HEK293 (cell line): ENCODE data around the gene ODF2.

Experiments
- CTCF ChIA-PET: fragments of 350-600 bp; formaldehyde crosslinking; extraction: SDS; loops from one replicate; lab custom pipeline; 2021; ENCODE audit warnings: antibody characterized with exemption; lab: Yijun Ruan, JAX
- POLR2A ChIA-PET: fragments of 300-600 bp; formaldehyde crosslinking; extraction: SDS; loops from one replicate; lab custom pipeline; 2020; ENCODE audit warnings: antibody characterized with exemption, inconsistent platforms; lab: Yijun Ruan, JAX
- H3K27ac ChIP-seq: fragments of 200-500 bp; sonication (Bioruptor generic); 2 replicates; pipeline ENCODE4 v1.5.1; 2014; ENCODE audit warnings: low read depth, low read length, control low read depth, inconsistent platforms; ENCODE audit errors: extremely low read depth
- H3K36me3 ChIP-seq, 2 experiments: fragments of 200-500 bp in 1 of 2; sonication (Bioruptor generic) in 1 of 2; 1 replicate in 1 of 2; 2 replicates in 1 of 2; pipeline ENCODE4 v1.5.1; 2014 to 2017; ENCODE audit warnings: inconsistent platforms in 2 of 2, low read length in 2 of 2; ENCODE audit not compliant: control insufficient read depth in 2 of 2, insufficient read depth in 1 of 2
- H3K4me1 ChIP-seq: fragments of 200-500 bp; sonication (Bioruptor generic); 2 replicates; pipeline ENCODE4 v1.5.1; 2014; ENCODE audit warnings: mild to moderate bottlenecking, low read length, inconsistent platforms; ENCODE audit not compliant: control insufficient read depth, insufficient read depth
- H3K4me3 ChIP-seq: 2 replicates; pipeline ENCODE4 v1.5.1; 2011; ENCODE audit warnings: low read depth, mild to moderate bottlenecking, control low read depth, low read length, moderate library complexity
- H3K9me3 ChIP-seq: fragments of 200-500 bp; sonication (Bioruptor generic); 2 replicates; pipeline ENCODE4 v1.5.1; 2014; ENCODE audit warnings: low read depth, low read length, inconsistent platforms; ENCODE audit not compliant: control insufficient read depth, insufficient read depth
- EGR2 ChIP-seq: fragments of 450-650 bp; formaldehyde crosslinking; IDR thresholded peaks from 2 replicates; pipeline ENCODE4 v1.5.1; 2016; ENCODE audit warnings: low read depth, missing biosample characterization, missing genetic modification characterization
- ELK4 ChIP-seq: IDR thresholded peaks from 2 replicates; pipeline ENCODE4 v1.6.1; 2011; ENCODE audit warnings: mild to moderate bottlenecking, low read depth, low read length, borderline replicate concordance
- GLI2 ChIP-seq: fragments of 450-650 bp; formaldehyde crosslinking; IDR thresholded peaks from 2 replicates; pipeline ENCODE4; 2017; ENCODE audit warnings: missing biosample characterization, missing genetic modification characterization, low read depth, borderline replicate concordance
- KLF1 ChIP-seq: fragments of 450-650 bp; formaldehyde crosslinking; IDR thresholded peaks from 2 replicates; pipeline ENCODE4 v1.5.1; 2016; ENCODE audit warnings: missing biosample characterization, missing genetic modification characterization
- KLF10 ChIP-seq: fragments of 450-650 bp; IDR thresholded peaks from 2 replicates; pipeline ENCODE4 v1.5.1; 2018; ENCODE audit warnings: missing biosample characterization, mild to moderate bottlenecking, missing genetic modification characterization
- KLF16 ChIP-seq: fragments of 450-650 bp; formaldehyde crosslinking; IDR thresholded peaks from 2 replicates; pipeline ENCODE4 v1.5.1; 2017; ENCODE audit warnings: missing biosample characterization, missing genetic modification characterization
- KLF7 ChIP-seq: fragments of 450-650 bp; formaldehyde crosslinking; IDR thresholded peaks from 2 replicates; pipeline ENCODE4 v1.5.1; 2016; ENCODE audit warnings: missing biosample characterization, missing genetic modification characterization, borderline replicate concordance
- KLF8 ChIP-seq: fragments of 450-650 bp; formaldehyde crosslinking; IDR thresholded peaks from 2 replicates; pipeline ENCODE4 v1.5.1; 2016; ENCODE audit warnings: missing biosample characterization, missing genetic modification characterization
- KLF9 ChIP-seq: fragments of 450-650 bp; formaldehyde crosslinking; IDR thresholded peaks from 2 replicates; pipeline ENCODE4 v1.5.1; 2016; ENCODE audit warnings: missing biosample characterization, missing genetic modification characterization, low read depth
- PRDM2 ChIP-seq: fragments of 450-650 bp; formaldehyde crosslinking; IDR thresholded peaks from 2 replicates; pipeline ENCODE4 v1.5.1; 2016; ENCODE audit warnings: missing biosample characterization, missing genetic modification characterization, borderline replicate concordance
- SCRT1 ChIP-seq: fragments of 450-650 bp; formaldehyde crosslinking; IDR thresholded peaks from 2 replicates; pipeline ENCODE4 v1.5.1; 2016; ENCODE audit warnings: missing biosample characterization, missing genetic modification characterization, borderline replicate concordance
- YY1 ChIP-seq: fragments of 450-650 bp; formaldehyde crosslinking; IDR thresholded peaks from 2 replicates; pipeline ENCODE4 v1.5.1; 2018; ENCODE audit warnings: missing biosample characterization, missing genetic modification characterization
- ZBTB26 ChIP-seq: fragments of 450-650 bp; formaldehyde crosslinking; optimal IDR thresholded peaks from 2 replicates; pipeline ENCODE3; 2016; ENCODE audit warnings: missing biosample characterization, mild to moderate bottlenecking, missing genetic modification characterization
- ZNF174 ChIP-seq: fragments of 450-650 bp; formaldehyde crosslinking; IDR thresholded peaks from 2 replicates; pipeline ENCODE4 v1.5.0; 2017; ENCODE audit warnings: missing biosample characterization, mild to moderate bottlenecking, missing genetic modification characterization
- ZNF223 ChIP-seq: fragments of 450-650 bp; formaldehyde crosslinking; IDR thresholded peaks from 2 replicates; pipeline ENCODE4 v1.5.1; 2016; ENCODE audit warnings: missing biosample characterization, missing genetic modification characterization
- ZNF248 ChIP-seq: fragments of 450-650 bp; formaldehyde crosslinking; IDR thresholded peaks from 2 replicates; pipeline ENCODE4 v1.5.1; 2017; ENCODE audit warnings: missing biosample characterization, missing genetic modification characterization
- ZNF366 ChIP-seq: fragments of 450-650 bp; formaldehyde crosslinking; conservative IDR thresholded peaks from 2 replicates; pipeline ENCODE4 v1.5.1; 2016; ENCODE audit warnings: missing biosample characterization, missing genetic modification characterization
- ZNF404 ChIP-seq: fragments of 450-650 bp; formaldehyde crosslinking; IDR thresholded peaks from 2 replicates; pipeline ENCODE4 v1.5.1; 2017; ENCODE audit warnings: missing biosample characterization, missing genetic modification characterization
- ZNF501 ChIP-seq: fragments of 450-650 bp; formaldehyde crosslinking; IDR thresholded peaks from 2 replicates; pipeline ENCODE4 v1.5.1; 2016; ENCODE audit warnings: missing biosample characterization, missing genetic modification characterization
- ZNF530 ChIP-seq: fragments of 450-650 bp; formaldehyde crosslinking; IDR thresholded peaks from 2 replicates; pipeline ENCODE4 v1.5.1; 2016; ENCODE audit warnings: low read depth, missing biosample characterization, missing genetic modification characterization
- ZNF629 ChIP-seq: fragments of 450-650 bp; formaldehyde crosslinking; IDR thresholded peaks from 2 replicates; pipeline ENCODE4 v1.5.1; 2017; ENCODE audit warnings: missing biosample characterization, missing genetic modification characterization
- ZNF707 ChIP-seq: fragments of 450-650 bp; formaldehyde crosslinking; IDR thresholded peaks from 2 replicates; pipeline ENCODE4 v1.5.1; 2016; ENCODE audit warnings: missing biosample characterization, missing genetic modification characterization
- ZXDB ChIP-seq: fragments of 450-650 bp; formaldehyde crosslinking; IDR thresholded peaks from 2 replicates; pipeline ENCODE4 v1.5.1; 2016; ENCODE audit warnings: missing biosample characterization, missing genetic modification characterization
- TF ChIP-seq, protein P1 (sequence below): fragments of 450-650 bp; formaldehyde crosslinking; IDR thresholded peaks from 2 replicates; pipeline ENCODE4 v1.5.1; 2016; ENCODE audit warnings: missing biosample characterization, missing genetic modification characterization

ODF2 gene

GRCh38 chr9:128455849-128456612 is at the start of gene ODF2:
TSS of gene ODF2 (plus strand) at chr9:128456006. CDS start at chr9:128456092, 86 bp downstream.
- Histone ChIP-seq H3K4me3 (peak within 1 kb of the TSS; percentile 57), H3K9me3 (no peaks in the 10 kb centered on the region), H3K4me1 (peaks cover 2% of the 10 kb centered on the region; the same call in 1 of the 2 replicates), H3K27ac (peak within 1 kb of the TSS; percentile 62), H3K36me3 (peaks cover 3 to 23% of the 10 kb centered on the region in 2 experiments; a peak in 2 of 3 replicates)
- POLR2A ChIA-PET, result interaction anchor here (0.6 to 1.3 kb wide), 10 partner anchors 11 to 491 kb away, joined by 3 to 7 read pairs (median 4); partner anchors contain the start of genes CERCAM, DOLK, GOLGA2 and NUP188
- CTCF ChIA-PET, result interaction anchor here (2.0 kb wide), 1 partner anchor 17 kb away, joined by 6 read pairs; no protein-coding TSS in a partner anchor
- TF ChIP-seq KLF10 (tag by site-specific recombination), result peak; percentile 76
- TF ChIP-seq YY1 (tag by site-specific recombination), result no peak
- TF ChIP-seq GLI2, result no peak
- TF ChIP-seq ZNF501 (tag by site-specific recombination), result 0 out of 2 replicates have a peak, but pooled peaks have one; percentile 34
- TF ChIP-seq ZNF629 (tag by site-specific recombination), result peak; percentile 64
- TF ChIP-seq ZBTB26, result peak; percentile 59
- TF ChIP-seq ZNF174 (tag by site-specific recombination), result no peak
- TF ChIP-seq KLF8, result peak; percentile 58; the same call in 1 of the 2 replicates
- TF ChIP-seq KLF9, result peak; percentile 55; the same call in 1 of the 2 replicates
- TF ChIP-seq ZXDB, result peak; percentile 94; the same call in 1 of the 2 replicates
- TF ChIP-seq PRDM2 (tag by site-specific recombination), result no peak
- TF ChIP-seq ELK4, result peak; percentile 97
- no peak for TF ChIP-seq KLF1 (tag by site-specific recombination)
- no peak for TF ChIP-seq ZNF366
- no peak for TF ChIP-seq SCRT1
- no peak for TF ChIP-seq ZNF707 (tag by site-specific recombination)
- TF ChIP-seq, protein P1, sequence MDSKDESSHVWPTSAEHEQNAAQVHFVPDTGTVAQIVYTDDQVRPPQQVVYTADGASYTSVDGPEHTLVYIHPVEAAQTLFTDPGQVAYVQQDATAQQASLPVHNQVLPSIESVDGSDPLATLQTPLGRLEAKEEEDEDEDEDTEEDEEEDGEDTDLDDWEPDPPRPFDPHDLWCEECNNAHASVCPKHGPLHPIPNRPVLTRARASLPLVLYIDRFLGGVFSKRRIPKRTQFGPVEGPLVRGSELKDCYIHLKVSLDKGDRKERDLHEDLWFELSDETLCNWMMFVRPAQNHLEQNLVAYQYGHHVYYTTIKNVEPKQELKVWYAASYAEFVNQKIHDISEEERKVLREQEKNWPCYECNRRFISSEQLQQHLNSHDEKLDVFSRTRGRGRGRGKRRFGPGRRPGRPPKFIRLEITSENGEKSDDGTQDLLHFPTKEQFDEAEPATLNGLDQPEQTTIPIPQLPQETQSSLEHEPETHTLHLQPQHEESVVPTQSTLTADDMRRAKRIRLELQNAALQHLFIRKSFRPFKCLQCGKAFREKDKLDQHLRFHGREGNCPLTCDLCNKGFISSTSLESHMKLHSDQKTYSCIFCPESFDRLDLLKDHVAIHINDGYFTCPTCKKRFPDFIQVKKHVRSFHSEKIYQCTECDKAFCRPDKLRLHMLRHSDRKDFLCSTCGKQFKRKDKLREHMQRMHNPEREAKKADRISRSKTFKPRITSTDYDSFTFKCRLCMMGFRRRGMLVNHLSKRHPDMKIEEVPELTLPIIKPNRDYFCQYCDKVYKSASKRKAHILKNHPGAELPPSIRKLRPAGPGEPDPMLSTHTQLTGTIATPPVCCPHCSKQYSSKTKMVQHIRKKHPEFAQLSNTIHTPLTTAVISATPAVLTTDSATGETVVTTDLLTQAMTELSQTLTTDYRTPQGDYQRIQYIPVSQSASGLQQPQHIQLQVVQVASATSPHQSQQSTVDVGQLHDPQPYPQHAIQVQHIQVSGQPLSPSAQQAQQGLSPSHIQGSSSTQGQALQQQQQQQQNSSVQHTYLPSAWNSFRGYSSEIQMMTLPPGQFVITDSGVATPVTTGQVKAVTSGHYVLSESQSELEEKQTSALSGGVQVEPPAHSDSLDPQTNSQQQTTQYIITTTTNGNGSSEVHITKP, result peak; percentile 92
- peak; percentile 11; the same call in 1 of the 2 replicates for TF ChIP-seq KLF7 (tag by site-specific recombination)
- TF ChIP-seq ZNF404 (tag by site-specific recombination), result no peak
- TF ChIP-seq KLF16 (tag by site-specific recombination), result peak; percentile 55; the same call in 1 of the 2 replicates
- TF ChIP-seq EGR2 (tag by site-specific recombination), result peak; percentile 26; the same call in 1 of the 2 replicates
- TF ChIP-seq ZNF223 (tag by site-specific recombination), result no peak
- TF ChIP-seq ZNF248 (tag by site-specific recombination), result no peak
- TF ChIP-seq ZNF530 (tag by site-specific recombination), result no peak
